Activated T-helper 2 cell treated with anti-CD3 and anti-CD28 coated beads, Interferon-gamma antibody, Interleukin-2, Interleukin-4, amounts not matched to agents 10 μg/mL and 5 μg/mL and 100 μg/mL, durations not matched to agents 14 hours and 24 hours and 36 hours (primary cell): ENCODE measurements around the gene SIN3A. TPM values are rescaled to one million over a fixed set of nuclear protein-coding genes. Genes with fewer than 3 reads are reported as not detected.

ENCODE experiments used
- DNase-seq: peaks from one replicate; pipeline ENCODE4 v3.0.0; 2021; ENCODE audit warnings: low spot score
- H3K27ac Mint-ChIP-seq: one replicate; pipeline ENCODE4 v1.8.0; 2021; ENCODE audit warnings: mixed read lengths
- H3K27me3 Mint-ChIP-seq: one replicate; pipeline ENCODE4 v1.8.0; 2021; ENCODE audit warnings: low read depth, mixed read lengths
- H3K36me3 Mint-ChIP-seq: one replicate; pipeline ENCODE4 v1.8.0; 2021; ENCODE audit warnings: low read depth, mixed read lengths
- H3K4me1 Mint-ChIP-seq: one replicate; pipeline ENCODE4 v1.8.0; 2021; ENCODE audit warnings: low read depth, mixed read lengths
- H3K4me3 Mint-ChIP-seq: one replicate; pipeline ENCODE4 v1.8.0; 2021; ENCODE audit warnings: low read depth, mild to moderate bottlenecking, moderate library complexity, mixed read lengths
- H3K9me3 Mint-ChIP-seq: one replicate; pipeline ENCODE4 v1.8.0; 2021; ENCODE audit warnings: mixed read lengths
- intact Hi-C: fragments of 100-400 bp; cut with micrococcal nuclease; formaldehyde crosslinking; loops from one replicate; pipeline ENCODE4 v1.15.1; 2023
- total RNA-seq: library from RNA; stranded (reverse); gene quantifications from 2 replicates; pipeline ENCODE4 v1.2.3, GENCODE V29; 2022

Gene SIN3A
- total RNA-seq, 1 donor from 2014 or later = 94.6 TPM

GRCh38 chr15:75367006-75367405 lies 84.5 kb downstream of the SIN3A start:
- DNase-seq = no peak
- H3K9me3 Mint-ChIP-seq = no peaks in the 10 kb centered on the region
- intact Hi-C loops = loop anchor here (5.0 kb wide), 1 partner anchor 260 kb away; the partner anchor contains the start of gene SNUPN
- H3K27me3 Mint-ChIP-seq = no peaks in the 10 kb centered on the region
- H3K27ac Mint-ChIP-seq = no peak overlapping the region
- peaks cover 64% of the 10 kb centered on the region for H3K36me3 Mint-ChIP-seq
- H3K4me3 Mint-ChIP-seq = no peak overlapping the region
- H3K4me1 Mint-ChIP-seq = peaks cover 16% of the 10 kb centered on the region

DNA sequence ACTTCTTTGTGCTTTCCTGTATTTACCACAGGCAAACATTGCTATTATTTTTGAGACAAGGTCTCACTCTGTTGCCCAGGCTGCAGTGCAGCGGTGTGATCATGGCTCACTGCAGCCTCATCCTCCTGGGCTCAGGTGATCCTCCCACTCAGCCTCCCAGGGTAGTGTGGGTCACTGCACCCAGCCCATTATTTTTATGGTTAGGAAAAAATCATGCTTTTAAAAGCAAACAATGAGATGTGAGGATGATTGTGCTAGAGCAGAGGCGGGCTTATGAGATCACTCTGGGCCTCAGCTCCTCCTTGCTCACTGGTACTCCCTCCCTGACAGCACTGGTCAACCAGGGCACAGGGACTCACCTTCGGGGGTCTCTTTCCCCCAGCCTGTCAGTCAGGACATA lies 85.3 kb downstream of the SIN3A start:
- Mint-ChIP-seq H3K4me1 (peaks cover 16% of the 10 kb centered on the region), H3K36me3 (peaks cover 59% of the 10 kb centered on the region), H3K27ac (no peak overlapping the region), H3K27me3 (no peaks in the 10 kb centered on the region), H3K9me3 (no peaks in the 10 kb centered on the region), H3K4me3 (no peak overlapping the region)
- DNase-seq = no peak
- intact Hi-C loops = loop anchor here (5.0 kb wide), 1 partner anchor 261 kb away; the partner anchor contains the start of gene SNUPN

GRCh38 chr15:75364881-75365280 lies 86.6 kb downstream of the SIN3A start:
- no peak for DNase-seq
- H3K27me3 Mint-ChIP-seq = no peaks in the 10 kb centered on the region
- H3K4me3 Mint-ChIP-seq = no peak overlapping the region
- H3K36me3 Mint-ChIP-seq = peaks cover 57% of the 10 kb centered on the region
- H3K4me1 Mint-ChIP-seq = peaks cover 15% of the 10 kb centered on the region
- H3K9me3 Mint-ChIP-seq = no peaks in the 10 kb centered on the region
- intact Hi-C loops = loop anchor here (5.0 kb wide), 1 partner anchor 262 kb away; the partner anchor contains the start of gene SNUPN
- H3K27ac Mint-ChIP-seq = no peak overlapping the region

- Mint-ChIP-seq H3K27ac (no peak overlapping the region), H3K36me3 (peaks cover 47% of the 10 kb centered on the region), H3K9me3 (no peaks in the 10 kb centered on the region), H3K4me3 (no peak overlapping the region), H3K4me1 (peaks cover 4% of the 10 kb centered on the region), H3K27me3 (no peaks in the 10 kb centered on the region)
- no peak for DNase-seq
- intact Hi-C loops = no loop called here
These were observed 87.7 kb downstream of the SIN3A start for GRCh38 chr15:75363786-75364185.

DNA sequence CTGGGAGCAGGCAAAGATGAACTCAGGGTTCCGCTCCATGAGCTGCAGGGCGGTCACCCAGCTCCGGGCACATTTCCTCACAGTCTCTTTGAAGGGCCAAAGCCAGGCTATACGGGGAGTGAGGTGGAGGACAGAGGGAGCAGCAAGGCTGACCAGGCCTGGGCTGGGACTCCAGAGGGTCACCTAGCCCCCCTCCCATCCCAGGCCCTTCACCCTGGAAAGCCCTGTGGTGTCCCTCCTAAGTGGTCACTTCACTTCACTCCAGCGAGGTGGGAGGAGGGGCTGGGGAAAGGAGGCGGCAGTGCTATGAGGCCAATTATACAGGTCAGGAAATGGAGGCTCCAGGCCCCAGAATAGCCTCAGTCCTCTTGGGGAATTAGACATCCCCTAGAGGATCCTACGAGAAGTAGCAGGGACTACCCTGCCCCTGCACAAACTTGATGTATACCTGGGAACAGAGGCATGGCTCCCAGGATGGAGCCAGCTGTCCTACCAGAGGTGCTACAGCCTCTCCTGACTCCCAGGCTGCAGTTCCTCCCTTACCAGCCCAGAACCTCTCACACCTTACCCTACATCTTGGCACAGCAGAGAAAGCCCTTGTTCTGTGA lies 88.7 kb downstream of the SIN3A start:
- Mint-ChIP-seq H3K27me3 (no peaks in the 10 kb centered on the region), H3K9me3 (no peaks in the 10 kb centered on the region), H3K4me1 (peaks cover 3% of the 10 kb centered on the region), H3K36me3 (peaks cover 45% of the 10 kb centered on the region), H3K4me3 (no peak overlapping the region), H3K27ac (no peak overlapping the region)
- intact Hi-C loops = no loop called here
- DNase-seq = no peak

- DNase-seq = no peak
- Mint-ChIP-seq H3K27me3 (no peaks in the 10 kb centered on the region), H3K27ac (no peak overlapping the region), H3K9me3 (no peaks in the 10 kb centered on the region), H3K4me3 (no peak overlapping the region), H3K36me3 (peaks cover 45% of the 10 kb centered on the region), H3K4me1 (peaks cover 3% of the 10 kb centered on the region)
- intact Hi-C loops = no loop called here
These were observed 89.4 kb downstream of the SIN3A start for GRCh38 chr15:75361989-75362641.

GRCh38 chr15:75361361-75361988 lies 90.0 kb downstream of the SIN3A start:
- no peak for DNase-seq
- Mint-ChIP-seq H3K9me3 (no peaks in the 10 kb centered on the region), H3K4me3 (no peak overlapping the region), H3K27ac (no peak overlapping the region), H3K36me3 (peaks cover 40% of the 10 kb centered on the region), H3K27me3 (no peaks in the 10 kb centered on the region), H3K4me1 (no peaks in the 10 kb centered on the region)
- intact Hi-C loops = no loop called here

- H3K9me3 Mint-ChIP-seq = no peaks in the 10 kb centered on the region
- no peak overlapping the region for H3K27ac Mint-ChIP-seq
- no peak overlapping the region for H3K4me3 Mint-ChIP-seq
- no peak for DNase-seq
- H3K4me1 Mint-ChIP-seq = no peaks in the 10 kb centered on the region
- H3K36me3 Mint-ChIP-seq = peaks cover 35% of the 10 kb centered on the region
- no peaks in the 10 kb centered on the region for H3K27me3 Mint-ChIP-seq
- intact Hi-C loops = no loop called here
These were observed 90.6 kb downstream of the SIN3A start for GRCh38 chr15:75360856-75361255.

DNA sequence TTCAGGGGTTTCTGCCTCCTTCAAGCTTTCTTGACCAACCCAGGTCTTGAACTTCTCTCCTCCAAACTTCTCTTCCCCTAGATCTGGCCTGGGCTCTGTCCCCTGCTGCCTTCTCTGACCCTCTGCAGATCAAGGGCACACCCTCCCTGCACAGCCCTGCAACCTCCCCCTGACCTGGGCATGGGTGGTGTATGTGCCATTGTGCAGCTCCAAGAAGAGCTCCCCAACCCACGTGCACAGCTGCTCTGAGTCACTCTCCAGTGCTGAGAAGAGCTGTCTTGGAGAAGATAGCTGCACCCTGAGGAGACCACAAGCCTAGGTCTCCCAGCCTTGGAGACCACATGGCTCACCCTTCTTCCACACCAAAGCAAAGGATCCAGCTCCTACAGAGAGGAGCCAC lies 91.1 kb downstream of the SIN3A start:
- DNase-seq = no peak
- intact Hi-C loops = no loop called here
- Mint-ChIP-seq H3K36me3 (peaks cover 31% of the 10 kb centered on the region), H3K27ac (no peak overlapping the region), H3K27me3 (no peaks in the 10 kb centered on the region), H3K4me3 (no peak overlapping the region), H3K9me3 (no peaks in the 10 kb centered on the region), H3K4me1 (no peaks in the 10 kb centered on the region)

DNA sequence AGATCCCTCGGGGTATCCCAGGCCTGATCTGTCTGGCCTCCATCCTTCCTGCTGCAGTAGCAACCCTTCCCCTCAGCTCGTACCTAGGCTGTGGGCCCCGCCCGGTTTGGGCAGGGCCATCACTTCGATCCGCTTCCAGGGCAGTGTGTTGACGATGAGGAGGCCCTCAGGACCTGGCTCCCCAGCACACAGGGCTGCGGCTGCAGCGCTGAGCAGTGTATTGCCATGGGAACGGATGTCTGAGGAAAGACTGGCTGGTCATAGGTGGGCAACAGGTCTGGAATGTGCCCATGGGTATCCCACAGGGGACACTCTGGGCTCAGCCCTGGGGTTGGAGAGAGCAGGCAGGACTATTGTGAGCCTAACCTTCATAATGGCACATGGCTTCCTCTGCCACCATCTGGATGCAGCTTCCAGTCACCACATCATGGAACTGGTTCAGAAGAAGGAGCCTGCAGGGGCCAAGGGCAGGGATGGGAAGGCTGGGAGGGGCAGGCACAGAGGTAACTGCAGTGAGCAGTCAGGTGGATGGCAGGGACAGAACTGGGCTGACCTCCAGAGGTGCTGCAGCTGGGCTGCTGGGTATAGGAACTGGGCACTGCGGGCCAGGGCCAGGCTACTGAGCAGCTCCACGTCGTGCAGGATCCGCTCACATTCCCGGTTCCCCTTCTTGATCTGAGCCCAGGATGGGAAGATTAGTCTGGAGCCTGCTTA lies 91.8 kb downstream of the SIN3A start:
- H3K36me3 Mint-ChIP-seq = peaks cover 27% of the 10 kb centered on the region
- DNase-seq = no peak
- intact Hi-C loops = no loop called here
- no peak overlapping the region for H3K27ac Mint-ChIP-seq
- H3K9me3 Mint-ChIP-seq = no peaks in the 10 kb centered on the region
- H3K4me1 Mint-ChIP-seq = no peaks in the 10 kb centered on the region
- H3K4me3 Mint-ChIP-seq = no peak overlapping the region
- no peaks in the 10 kb centered on the region for H3K27me3 Mint-ChIP-seq

DNA sequence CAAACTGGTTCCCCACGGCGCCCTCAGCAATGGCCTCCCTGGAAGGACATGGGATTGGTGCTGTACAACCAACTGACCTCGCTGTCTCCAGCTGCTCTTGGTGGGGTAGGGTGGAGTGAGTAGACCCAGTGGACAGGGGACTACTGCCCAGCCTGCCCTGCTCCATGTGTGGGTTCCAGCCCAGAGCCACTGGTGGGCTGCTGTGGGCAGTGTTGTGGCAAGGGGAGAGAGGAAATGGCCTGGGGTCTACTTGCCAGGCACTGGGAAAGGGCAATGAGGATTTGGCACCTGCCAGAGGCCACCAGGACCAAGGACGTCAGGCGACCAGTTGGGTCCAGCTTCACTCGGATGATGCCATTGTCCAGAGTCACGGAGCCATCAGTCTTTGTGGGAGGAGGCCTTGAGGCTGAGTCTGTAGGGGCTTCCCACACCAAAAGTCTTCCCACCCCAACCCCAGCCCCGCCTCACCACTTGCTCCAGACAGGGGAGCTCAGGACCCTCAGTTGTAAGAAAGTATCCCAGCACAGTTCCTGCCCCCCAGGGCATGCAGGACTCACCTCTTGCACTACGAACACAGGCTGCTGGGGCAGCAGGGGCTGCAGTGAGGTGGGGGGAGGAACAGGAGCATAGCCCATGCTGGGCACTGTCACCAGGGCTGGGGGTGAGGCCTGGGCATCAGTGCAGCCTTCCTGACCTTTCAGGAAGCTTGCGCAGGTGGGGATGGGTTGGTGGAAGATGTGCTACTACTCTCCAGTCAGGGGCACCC lies 92.5 kb downstream of the SIN3A start:
- H3K4me3 Mint-ChIP-seq = no peak overlapping the region
- no peak for DNase-seq

DNA sequence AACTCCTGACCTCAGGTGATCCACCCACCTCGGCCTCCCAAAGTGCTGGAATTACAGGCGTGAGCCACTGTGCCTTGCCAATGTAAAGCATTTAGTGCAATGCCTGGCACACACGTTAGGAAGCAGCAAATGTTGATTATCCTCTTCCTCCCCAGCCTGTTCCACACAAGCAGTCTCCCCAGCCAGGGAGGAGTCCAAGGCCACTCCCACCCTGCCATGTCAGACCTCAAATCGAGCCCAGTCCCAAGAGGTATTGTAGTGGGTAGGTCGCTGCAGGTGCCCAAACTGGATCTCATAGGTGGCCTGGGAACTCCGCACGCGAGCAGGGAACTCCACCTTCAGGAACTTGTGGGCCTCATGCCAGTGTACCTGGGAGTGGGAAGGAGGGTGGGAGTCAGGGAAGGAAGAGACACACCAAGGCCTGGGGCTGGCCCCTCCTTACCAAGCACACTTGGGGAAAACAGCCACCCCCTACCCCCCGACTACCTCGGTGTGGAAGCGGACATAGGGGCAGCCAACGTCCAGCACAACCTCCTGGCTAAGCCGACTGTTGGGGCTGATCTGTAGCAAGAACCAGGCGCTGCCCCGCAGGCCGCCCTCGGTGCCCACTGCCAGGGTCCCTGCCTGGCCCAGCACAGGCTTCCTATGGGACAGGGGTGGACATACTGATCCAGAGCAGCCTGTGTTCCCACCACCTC lies 93.4 kb downstream of the SIN3A start:
- Mint-ChIP-seq H3K36me3 (peaks cover 16% of the 10 kb centered on the region), H3K4me3 (no peak overlapping the region), H3K27me3 (no peaks in the 10 kb centered on the region), H3K9me3 (no peaks in the 10 kb centered on the region), H3K27ac (no peak overlapping the region), H3K4me1 (no peaks in the 10 kb centered on the region)
- no peak for DNase-seq
- intact Hi-C loops = no loop called here

More for the DNA sequence above, 92.5 kb downstream of the SIN3A start:
- no peak overlapping the region for H3K27ac Mint-ChIP-seq
- no peaks in the 10 kb centered on the region for H3K27me3 Mint-ChIP-seq
- H3K36me3 Mint-ChIP-seq = peaks cover 22% of the 10 kb centered on the region
- no peaks in the 10 kb centered on the region for H3K4me1 Mint-ChIP-seq
- H3K9me3 Mint-ChIP-seq = no peaks in the 10 kb centered on the region
- intact Hi-C loops = no loop called here
